HepG2 (cell line): ENCODE measurements around the gene AP4S1. TPM values are rescaled to one million over a fixed set of nuclear protein-coding genes. Genes with fewer than 3 reads are reported as not detected.

ENCODE experiments used
- CHCHD3 ChIP-seq: sonication (generic); formaldehyde crosslinking; IDR thresholded peaks from 2 replicates; pipeline ENCODE4 v1.8.0; 2022; ENCODE audit warnings: mild to moderate bottlenecking, missing genetic modification reagents, moderate library complexity
- FOXM1 ChIP-seq: sonication (generic); formaldehyde crosslinking; IDR thresholded peaks from 2 replicates; pipeline ENCODE4 v1.5.0; 2020; ENCODE audit warnings: missing genetic modification reagents
- GTF3A ChIP-seq: sonication (generic); formaldehyde crosslinking; conservative IDR thresholded peaks from 2 replicates; pipeline ENCODE4 v1.4.0; 2020; ENCODE audit warnings: mild to moderate bottlenecking, missing genetic modification reagents
- HNRNPK ChIP-seq: fragments of 200-400 bp; formaldehyde crosslinking; IDR thresholded peaks from 2 replicates; pipeline ENCODE4 v1.6.1; 2018; ENCODE audit warnings: low read length, low read depth, moderate library complexity, mild to moderate bottlenecking; ENCODE audit not compliant: poor library complexity, severe bottlenecking
- KLF13 ChIP-seq: sonication (generic); formaldehyde crosslinking; IDR thresholded peaks from 2 replicates; pipeline ENCODE4 v1.4.0; 2020; ENCODE audit warnings: mild to moderate bottlenecking, missing genetic modification reagents
- KMT2B ChIP-seq: IDR thresholded peaks from 2 replicates; pipeline ENCODE4 v1.6.1; 2016; ENCODE audit warnings: missing genetic modification reagents, missing compliant biosample characterization
- MTF1 ChIP-seq: sonication (generic); formaldehyde crosslinking; IDR thresholded peaks from 2 replicates; pipeline ENCODE4 v1.5.0; 2020; ENCODE audit warnings: missing genetic modification reagents
- PAF1 ChIP-seq: IDR thresholded peaks from 2 replicates; pipeline ENCODE4 v1.6.1; 2016; ENCODE audit warnings: missing genetic modification reagents, missing compliant biosample characterization
- RAD21 ChIP-seq: fragments of 450-650 bp; formaldehyde crosslinking; IDR thresholded peaks from 2 replicates; pipeline ENCODE4 v1.5.0; 2020; ENCODE audit warnings: mild to moderate bottlenecking
- SIX4 ChIP-seq: sonication (generic); formaldehyde crosslinking; IDR thresholded peaks from 2 replicates; pipeline ENCODE4 v1.4.0; 2020; ENCODE audit warnings: missing genetic modification reagents
- TOPORS ChIP-seq: sonication (generic); formaldehyde crosslinking; IDR thresholded peaks from 2 replicates; pipeline ENCODE4 v1.8.0; 2023; ENCODE audit warnings: mild to moderate bottlenecking, missing genetic modification reagents
- XRCC5 ChIP-seq: fragments of 200-400 bp; formaldehyde crosslinking; optimal IDR thresholded peaks from 2 replicates; pipeline ENCODE3; 2017; ENCODE audit warnings: mild to moderate bottlenecking, low read length
- ZBTB38 ChIP-seq: sonication (generic); formaldehyde crosslinking; IDR thresholded peaks from 2 replicates; pipeline ENCODE4 v1.5.1; 2020; ENCODE audit warnings: mild to moderate bottlenecking, missing genetic modification reagents
- ZFP1 ChIP-seq: IDR thresholded peaks from 2 replicates; pipeline ENCODE4 v1.6.1; 2016
- ZNF430 ChIP-seq: sonication (generic); formaldehyde crosslinking; IDR thresholded peaks from 2 replicates; pipeline ENCODE4 v1.9.0; 2021; ENCODE audit warnings: mild to moderate bottlenecking, missing genetic modification reagents
- ZNF737 ChIP-seq: sonication (generic); formaldehyde crosslinking; IDR thresholded peaks from 2 replicates; pipeline ENCODE4 v1.5.0; 2020; ENCODE audit warnings: missing genetic modification reagents, mild to moderate bottlenecking, borderline replicate concordance
- ZNF775 ChIP-seq: sonication (generic); formaldehyde crosslinking; IDR thresholded peaks from 2 replicates; pipeline ENCODE4 v1.4.0; 2020; ENCODE audit warnings: missing genetic modification reagents, mild to moderate bottlenecking, moderate library complexity, borderline replicate concordance
- polyA plus RNA-seq, 8 experiments: library from polyadenylated mRNA; depleted of rRNA in 3 of 8; stranded (reverse) in 7 of 8; unstranded in 1 of 8; fragments of >200 nt; fragmentation: Illumina TruSeq in 4 of 8; extraction: Trizol in 4 of 8; gene quantifications; 2 replicates each; pipeline versions ENCODE4 v1.2.1 to v1.2.3, GENCODE V29; 2011 to 2016; ENCODE audit warnings: low read depth in 4 of 8, missing spikeins in 1 of 8, mixed read lengths in 1 of 8; ENCODE audit not compliant: insufficient read depth in 1 of 8
- total RNA-seq, 5 experiments: library from RNA; depleted of rRNA; stranded (reverse); fragments of >200 nt; fragmentation: Illumina TruSeq; extraction: Trizol; gene quantifications; 2 replicates each; pipeline ENCODE4 v1.2.3, GENCODE V29; 2016; ENCODE audit warnings: low read depth in 1 of 5
- TF ChIP-seq, protein P1 (sequence below): sonication (generic); formaldehyde crosslinking; IDR thresholded peaks from 2 replicates; pipeline ENCODE4 v1.4.0; 2020; ENCODE audit warnings: missing genetic modification reagents, borderline replicate concordance
- TF ChIP-seq, protein P2 (sequence below): sonication (generic); formaldehyde crosslinking; IDR thresholded peaks from 2 replicates; pipeline ENCODE4 v1.5.0; 2020; ENCODE audit warnings: mild to moderate bottlenecking, missing genetic modification reagents
- TF ChIP-seq, protein P3 (sequence below): sonication (generic); formaldehyde crosslinking; IDR thresholded peaks from 2 replicates; pipeline ENCODE4 v1.8.0; 2023; ENCODE audit warnings: mild to moderate bottlenecking, missing genetic modification reagents
- TF ChIP-seq, protein P4 (sequence below): sonication (generic); formaldehyde crosslinking; IDR thresholded peaks from 2 replicates; pipeline ENCODE4 v1.4.0; 2020; ENCODE audit warnings: missing genetic modification reagents
- TF ChIP-seq, protein P5 (sequence below): sonication (generic); formaldehyde crosslinking; IDR thresholded peaks from 2 replicates; pipeline ENCODE4 v1.5.1; 2020; ENCODE audit warnings: missing genetic modification reagents, mild to moderate bottlenecking, borderline replicate concordance

AP4S1 gene
- total and polyA plus RNA-seq, 2 of the 13 experiments (the other 11 are each of a cell fraction or from before 2014, with no cell fraction given), result 3.9 to 21.1 TPM

DNA sequence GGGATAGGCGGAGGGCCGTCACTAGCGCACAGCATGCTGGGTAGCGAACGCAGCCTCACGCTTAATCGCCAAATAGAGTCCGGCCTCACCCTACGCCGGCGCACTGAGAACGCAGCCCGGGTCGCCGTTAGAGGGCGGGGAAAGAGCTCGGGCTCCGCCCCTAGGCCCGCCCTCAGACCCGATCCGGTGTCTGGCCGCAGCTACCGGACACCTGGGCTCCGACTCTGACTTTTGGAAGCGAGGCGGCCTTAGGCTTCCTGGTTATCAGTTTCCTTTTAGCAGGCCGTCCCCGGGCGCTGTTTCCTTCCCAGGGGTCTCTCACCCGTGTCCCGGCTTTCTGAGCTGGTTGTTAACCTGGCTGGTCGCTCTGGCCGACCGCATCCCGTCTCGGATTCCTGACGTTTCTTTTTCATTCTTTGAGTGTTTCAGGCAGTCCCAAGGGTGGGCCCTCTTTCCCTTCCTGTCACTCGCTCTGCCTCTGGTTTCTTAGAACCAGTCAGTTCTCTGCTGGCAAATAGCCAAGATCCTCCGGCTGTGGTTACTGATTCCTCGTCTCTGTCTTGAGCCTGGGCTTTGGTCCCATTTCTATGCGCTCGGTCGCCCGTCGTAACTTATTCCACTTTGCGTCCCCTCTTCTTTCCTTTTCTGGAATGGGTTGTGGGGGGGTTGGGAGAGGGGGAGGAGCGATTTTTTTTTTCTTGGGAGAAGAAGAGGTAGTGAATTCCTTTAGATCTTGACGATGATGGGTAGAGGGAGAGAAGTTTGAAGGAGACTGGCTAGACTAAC lies 1.2 kb downstream of the AP4S1 start (continued):
- TF ChIP-seq, protein P1, sequence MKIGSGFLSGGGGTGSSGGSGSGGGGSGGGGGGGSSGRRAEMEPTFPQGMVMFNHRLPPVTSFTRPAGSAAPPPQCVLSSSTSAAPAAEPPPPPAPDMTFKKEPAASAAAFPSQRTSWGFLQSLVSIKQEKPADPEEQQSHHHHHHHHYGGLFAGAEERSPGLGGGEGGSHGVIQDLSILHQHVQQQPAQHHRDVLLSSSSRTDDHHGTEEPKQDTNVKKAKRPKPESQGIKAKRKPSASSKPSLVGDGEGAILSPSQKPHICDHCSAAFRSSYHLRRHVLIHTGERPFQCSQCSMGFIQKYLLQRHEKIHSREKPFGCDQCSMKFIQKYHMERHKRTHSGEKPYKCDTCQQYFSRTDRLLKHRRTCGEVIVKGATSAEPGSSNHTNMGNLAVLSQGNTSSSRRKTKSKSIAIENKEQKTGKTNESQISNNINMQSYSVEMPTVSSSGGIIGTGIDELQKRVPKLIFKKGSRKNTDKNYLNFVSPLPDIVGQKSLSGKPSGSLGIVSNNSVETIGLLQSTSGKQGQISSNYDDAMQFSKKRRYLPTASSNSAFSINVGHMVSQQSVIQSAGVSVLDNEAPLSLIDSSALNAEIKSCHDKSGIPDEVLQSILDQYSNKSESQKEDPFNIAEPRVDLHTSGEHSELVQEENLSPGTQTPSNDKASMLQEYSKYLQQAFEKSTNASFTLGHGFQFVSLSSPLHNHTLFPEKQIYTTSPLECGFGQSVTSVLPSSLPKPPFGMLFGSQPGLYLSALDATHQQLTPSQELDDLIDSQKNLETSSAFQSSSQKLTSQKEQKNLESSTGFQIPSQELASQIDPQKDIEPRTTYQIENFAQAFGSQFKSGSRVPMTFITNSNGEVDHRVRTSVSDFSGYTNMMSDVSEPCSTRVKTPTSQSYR (CRISPR knock-in tag), result peak; percentile 68
- TF ChIP-seq, protein P2, sequence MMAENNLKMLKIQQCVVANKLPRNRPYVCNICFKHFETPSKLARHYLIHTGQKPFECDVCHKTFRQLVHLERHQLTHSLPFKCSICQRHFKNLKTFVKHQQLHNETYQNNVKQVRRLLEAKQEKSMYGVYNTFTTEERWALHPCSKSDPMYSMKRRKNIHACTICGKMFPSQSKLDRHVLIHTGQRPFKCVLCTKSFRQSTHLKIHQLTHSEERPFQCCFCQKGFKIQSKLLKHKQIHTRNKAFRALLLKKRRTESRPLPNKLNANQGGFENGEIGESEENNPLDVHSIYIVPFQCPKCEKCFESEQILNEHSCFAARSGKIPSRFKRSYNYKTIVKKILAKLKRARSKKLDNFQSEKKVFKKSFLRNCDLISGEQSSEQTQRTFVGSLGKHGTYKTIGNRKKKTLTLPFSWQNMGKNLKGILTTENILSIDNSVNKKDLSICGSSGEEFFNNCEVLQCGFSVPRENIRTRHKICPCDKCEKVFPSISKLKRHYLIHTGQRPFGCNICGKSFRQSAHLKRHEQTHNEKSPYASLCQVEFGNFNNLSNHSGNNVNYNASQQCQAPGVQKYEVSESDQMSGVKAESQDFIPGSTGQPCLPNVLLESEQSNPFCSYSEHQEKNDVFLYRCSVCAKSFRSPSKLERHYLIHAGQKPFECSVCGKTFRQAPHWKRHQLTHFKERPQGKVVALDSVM (CRISPR knock-in tag), result peak; percentile 94
- TF ChIP-seq ZNF737 (CRISPR knock-in tag), result no peak
- TF ChIP-seq, protein P3, sequence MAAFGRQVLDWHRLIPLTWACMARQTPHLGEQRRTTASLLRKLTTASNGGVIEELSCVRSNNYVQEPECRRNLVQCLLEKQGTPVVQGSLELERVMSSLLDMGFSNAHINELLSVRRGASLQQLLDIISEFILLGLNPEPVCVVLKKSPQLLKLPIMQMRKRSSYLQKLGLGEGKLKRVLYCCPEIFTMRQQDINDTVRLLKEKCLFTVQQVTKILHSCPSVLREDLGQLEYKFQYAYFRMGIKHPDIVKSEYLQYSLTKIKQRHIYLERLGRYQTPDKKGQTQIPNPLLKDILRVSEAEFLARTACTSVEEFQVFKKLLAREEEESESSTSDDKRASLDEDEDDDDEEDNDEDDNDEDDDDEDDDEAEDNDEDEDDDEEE, result peak; percentile 96
- peak; percentile 93; the same call in 1 of the 2 replicates for TF ChIP-seq ZNF430 (CRISPR knock-in tag)
- TF ChIP-seq SIX4 (CRISPR knock-in tag), result peak; percentile 43
- no peak for TF ChIP-seq ZBTB38 (CRISPR knock-in tag)
- TF ChIP-seq, protein P4, sequence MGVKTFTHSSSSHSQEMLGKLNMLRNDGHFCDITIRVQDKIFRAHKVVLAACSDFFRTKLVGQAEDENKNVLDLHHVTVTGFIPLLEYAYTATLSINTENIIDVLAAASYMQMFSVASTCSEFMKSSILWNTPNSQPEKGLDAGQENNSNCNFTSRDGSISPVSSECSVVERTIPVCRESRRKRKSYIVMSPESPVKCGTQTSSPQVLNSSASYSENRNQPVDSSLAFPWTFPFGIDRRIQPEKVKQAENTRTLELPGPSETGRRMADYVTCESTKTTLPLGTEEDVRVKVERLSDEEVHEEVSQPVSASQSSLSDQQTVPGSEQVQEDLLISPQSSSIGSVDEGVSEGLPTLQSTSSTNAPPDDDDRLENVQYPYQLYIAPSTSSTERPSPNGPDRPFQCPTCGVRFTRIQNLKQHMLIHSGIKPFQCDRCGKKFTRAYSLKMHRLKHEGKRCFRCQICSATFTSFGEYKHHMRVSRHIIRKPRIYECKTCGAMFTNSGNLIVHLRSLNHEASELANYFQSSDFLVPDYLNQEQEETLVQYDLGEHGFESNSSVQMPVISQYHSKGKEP, result 0 out of 2 replicates have a peak, but pooled peaks have one; percentile 20
- TF ChIP-seq TOPORS (CRISPR knock-in tag), result no peak
- no peak; the same call in 1 of the 2 replicates for TF ChIP-seq FOXM1 (CRISPR knock-in tag)
- TF ChIP-seq CHCHD3 (CRISPR knock-in tag), result no peak
- no peak for TF ChIP-seq MTF1 (CRISPR knock-in tag)
- TF ChIP-seq RAD21, result peak; percentile 64
- TF ChIP-seq, protein P5, sequence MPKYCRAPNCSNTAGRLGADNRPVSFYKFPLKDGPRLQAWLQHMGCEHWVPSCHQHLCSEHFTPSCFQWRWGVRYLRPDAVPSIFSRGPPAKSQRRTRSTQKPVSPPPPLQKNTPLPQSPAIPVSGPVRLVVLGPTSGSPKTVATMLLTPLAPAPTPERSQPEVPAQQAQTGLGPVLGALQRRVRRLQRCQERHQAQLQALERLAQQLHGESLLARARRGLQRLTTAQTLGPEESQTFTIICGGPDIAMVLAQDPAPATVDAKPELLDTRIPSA (CRISPR knock-in tag), result no peak
- peak; percentile 94 for TF ChIP-seq HNRNPK
- peak; percentile 90 for TF ChIP-seq KMT2B
- TF ChIP-seq ZFP1 (CRISPR knock-in tag), result peak; percentile 85
- no peak for TF ChIP-seq KLF13 (CRISPR knock-in tag)
- peak; percentile 81; the same call in 1 of the 2 replicates for TF ChIP-seq PAF1 (CRISPR knock-in tag)
- peak; percentile 96 for TF ChIP-seq GTF3A (CRISPR knock-in tag)
- TF ChIP-seq ZNF775, result no peak
- peak; percentile 92 for TF ChIP-seq XRCC5
